Neural progenitor cell (in vitro differentiated cells): ENCODE results near the gene ENOSF1.

ENCODE experiments used
- EZH2 ChIP-seq: fragments of 200-600 bp; sonication (generic); IDR thresholded peaks from 2 replicates; pipeline ENCODE4 v1.6.1; 2017; ENCODE audit warnings: antibody characterized with exemption, mild to moderate bottlenecking, moderate library complexity
- EZH2phosphoT487 ChIP-seq: fragments of 200-600 bp; sonication (generic); IDR thresholded peaks from 2 replicates; pipeline ENCODE4 v1.6.1; 2017; ENCODE audit warnings: antibody characterized with exemption
- TF ChIP-seq, protein P1 (sequence below): fragments of 200-600 bp; sonication (generic); IDR thresholded peaks from 2 replicates; pipeline ENCODE4 v1.5.1; 2017; ENCODE audit warnings: antibody characterized with exemption, mild to moderate bottlenecking

DNA sequence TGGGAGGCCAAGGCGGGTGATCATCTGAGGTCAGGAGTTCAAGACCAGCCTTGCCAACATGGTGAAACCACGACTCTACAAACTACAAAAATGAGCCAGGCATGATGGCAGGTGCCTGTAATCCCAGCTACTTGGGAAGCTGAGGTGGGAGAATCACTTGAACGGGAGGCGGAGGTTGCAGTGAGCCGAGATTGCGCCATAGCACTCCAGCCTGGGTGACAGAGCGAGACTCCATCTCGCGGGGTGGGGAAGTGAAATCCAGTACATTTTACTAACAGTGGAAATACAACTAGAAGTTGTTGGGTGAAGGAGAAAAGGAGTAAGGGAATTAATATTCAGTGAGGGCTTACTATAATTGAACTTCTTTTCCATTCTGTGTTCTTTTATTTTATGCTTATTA is 13.2 kb upstream of the ENOSF1 start:
- TF ChIP-seq, protein P1, sequence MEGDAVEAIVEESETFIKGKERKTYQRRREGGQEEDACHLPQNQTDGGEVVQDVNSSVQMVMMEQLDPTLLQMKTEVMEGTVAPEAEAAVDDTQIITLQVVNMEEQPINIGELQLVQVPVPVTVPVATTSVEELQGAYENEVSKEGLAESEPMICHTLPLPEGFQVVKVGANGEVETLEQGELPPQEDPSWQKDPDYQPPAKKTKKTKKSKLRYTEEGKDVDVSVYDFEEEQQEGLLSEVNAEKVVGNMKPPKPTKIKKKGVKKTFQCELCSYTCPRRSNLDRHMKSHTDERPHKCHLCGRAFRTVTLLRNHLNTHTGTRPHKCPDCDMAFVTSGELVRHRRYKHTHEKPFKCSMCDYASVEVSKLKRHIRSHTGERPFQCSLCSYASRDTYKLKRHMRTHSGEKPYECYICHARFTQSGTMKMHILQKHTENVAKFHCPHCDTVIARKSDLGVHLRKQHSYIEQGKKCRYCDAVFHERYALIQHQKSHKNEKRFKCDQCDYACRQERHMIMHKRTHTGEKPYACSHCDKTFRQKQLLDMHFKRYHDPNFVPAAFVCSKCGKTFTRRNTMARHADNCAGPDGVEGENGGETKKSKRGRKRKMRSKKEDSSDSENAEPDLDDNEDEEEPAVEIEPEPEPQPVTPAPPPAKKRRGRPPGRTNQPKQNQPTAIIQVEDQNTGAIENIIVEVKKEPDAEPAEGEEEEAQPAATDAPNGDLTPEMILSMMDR: no peak
- no peak for TF ChIP-seq EZH2
- TF ChIP-seq EZH2phosphoT487: no peak
